A549 (cell line): ENCODE measurements around the gene TRIM2. TPM values are rescaled to one million over a fixed set of nuclear protein-coding genes. Genes with fewer than 3 reads are reported as not detected.

Source experiments
- ATAC-seq, 2 experiments: fragments of 200-7000 bp in 1 of 2; fragments of >200 bp in 1 of 2; cut with Nextera tagmentation in 1 of 2; cut with Tn5 transposase in 1 of 2; 3 replicates each; pipeline versions ENCODE4 v1.8.0 to v1.9.1; 2018 to 2020; ENCODE audit warnings: mild to moderate bottlenecking in 1 of 2, moderate library complexity in 1 of 2
- CTCF ChIA-PET: fragments of 300-600 bp; sonication (Branson Sonifier 250); formaldehyde crosslinking; extraction: SDS; loops from one replicate; lab custom pipeline; 2021; ENCODE audit warnings: antibody characterized with exemption, inconsistent platforms; lab: Yijun Ruan, JAX
- POLR2A ChIA-PET: fragments of 350-600 bp; formaldehyde crosslinking; extraction: SDS; loops from one replicate; lab custom pipeline; 2021; ENCODE audit warnings: antibody characterized with exemption, inconsistent platforms; lab: Yijun Ruan, JAX
- DNase-seq, 2 experiments: peaks; one replicate each; pipeline versions ENCODE4 v3.0.0 to v3.0.0-alpha.2; 2011 to 2016; ENCODE audit warnings: low read depth in 1 of 2, low spot score in 1 of 2
- FAIRE-seq: peaks from 2 replicates; lab custom pipeline; 2011; peaks lifted over from hg19 to GRCh38; lab: Jason Lieb, UNC
- H3K27ac ChIP-seq, 2 experiments: fragments of >200 bp; sonication (Bioruptor Twin); formaldehyde crosslinking; 3 replicates each; pipeline ENCODE4 v1.5.1; 2016 to 2017
- H3K4me1 ChIP-seq: fragments of >200 bp; sonication (Bioruptor Twin); formaldehyde crosslinking; 3 replicates; pipeline ENCODE4 v1.6.1; 2016
- H3K4me2 ChIP-seq: fragments of >200 bp; sonication (Bioruptor Twin); formaldehyde crosslinking; 3 replicates; pipeline ENCODE4 v1.6.1; 2016
- H3K4me3 ChIP-seq: fragments of >200 bp; sonication (Bioruptor Twin); formaldehyde crosslinking; 3 replicates; pipeline ENCODE4 v1.5.1; 2016
- H3K9me3 ChIP-seq: fragments of >200 bp; sonication (Bioruptor Twin); formaldehyde crosslinking; 3 replicates; pipeline ENCODE4 v1.6.1; 2016
- BCL3 ChIP-seq: fragments of >200 bp; sonication (Bioruptor Twin); formaldehyde crosslinking; IDR thresholded peaks from 3 replicates; pipeline ENCODE4 v1.6.1; 2016
- BHLHE40 ChIP-seq: IDR thresholded peaks from 2 replicates; pipeline ENCODE4 v1.6.1; 2012; ENCODE audit warnings: low read depth, low read length, inconsistent platforms
- CBX2 ChIP-seq: fragments of 200-600 bp; sonication (generic); IDR thresholded peaks from 2 replicates; pipeline ENCODE4 v1.6.1; 2016; ENCODE audit warnings: low read depth, mild to moderate bottlenecking, borderline replicate concordance
- CEBPB ChIP-seq, 2 experiments: fragments of >200 bp in 1 of 2; sonication (Bioruptor Twin) in 1 of 2; formaldehyde crosslinking in 1 of 2; IDR thresholded peaks; 2 replicates each; pipeline ENCODE4 v1.6.1; 2012 to 2016
- CHD4 ChIP-seq: fragments of 200-600 bp; sonication (generic); IDR thresholded peaks from 2 replicates; pipeline ENCODE4 v1.6.1; 2016; ENCODE audit warnings: antibody characterized with exemption, mild to moderate bottlenecking, borderline replicate concordance
- CTCF ChIP-seq: fragments of >200 bp; sonication (Bioruptor Twin); formaldehyde crosslinking; IDR thresholded peaks from 3 replicates; pipeline ENCODE4 v1.5.1; 2016
- EHMT2 ChIP-seq: fragments of 200-600 bp; sonication (generic); IDR thresholded peaks from 2 replicates; pipeline ENCODE4 v1.6.1; 2016; ENCODE audit warnings: antibody characterized with exemption, low read depth, mild to moderate bottlenecking, moderate library complexity
- FOSL2 ChIP-seq, 2 experiments: fragments of 450-650 bp in 1 of 2; fragments of >200 bp in 1 of 2; sonication (Bioruptor Twin) in 1 of 2; formaldehyde crosslinking; IDR thresholded peaks; 2 replicates each; pipeline versions ENCODE4 v1.5.0 to v1.6.1; 2016 to 2020; ENCODE audit warnings: mild to moderate bottlenecking in 1 of 2, moderate library complexity in 1 of 2
- FOXS1 ChIP-seq: fragments of 250-450 bp; sonication (Bioruptor Pico); IDR thresholded peaks from 2 replicates; pipeline ENCODE4 v1.5.0; 2020; ENCODE audit warnings: mild to moderate bottlenecking, moderate library complexity
- HOXB13 ChIP-seq: fragments of 250-450 bp; sonication (Bioruptor Pico); IDR thresholded peaks from 2 replicates; pipeline ENCODE4 v1.5.0; 2020; ENCODE audit warnings: low read depth, mild to moderate bottlenecking, moderate library complexity
- JUNB ChIP-seq: fragments of >200 bp; sonication (Bioruptor Twin); formaldehyde crosslinking; IDR thresholded peaks from 2 replicates; pipeline ENCODE4 v1.6.1; 2016
- KDM1A ChIP-seq: fragments of 200-600 bp; sonication (generic); IDR thresholded peaks from 2 replicates; pipeline ENCODE4 v1.6.1; 2016; ENCODE audit warnings: low read depth, mild to moderate bottlenecking
- KDM5A ChIP-seq: fragments of 200-600 bp; sonication (generic); IDR thresholded peaks from 2 replicates; pipeline ENCODE4 v1.6.1; 2016; ENCODE audit warnings: antibody characterized with exemption, mild to moderate bottlenecking
- MAZ ChIP-seq: fragments of 150-350 bp; IDR thresholded peaks from 2 replicates; pipeline ENCODE4 v1.6.1; 2014; ENCODE audit warnings: antibody characterized with exemption, low read depth, low read length, borderline replicate concordance
- NPAS2 ChIP-seq: fragments of 250-450 bp; sonication (Bioruptor Pico); IDR thresholded peaks from 2 replicates; pipeline ENCODE4 v1.8.0; 2022; ENCODE audit warnings: mild to moderate bottlenecking, moderate library complexity, borderline replicate concordance
- PHF8 ChIP-seq: fragments of 200-600 bp; sonication (generic); IDR thresholded peaks from 2 replicates; pipeline ENCODE4 v1.6.1; 2016; ENCODE audit warnings: low read depth, mild to moderate bottlenecking, antibody characterized with exemption, moderate library complexity, borderline replicate concordance
- RARB ChIP-seq: fragments of 250-450 bp; sonication (Bioruptor Pico); IDR thresholded peaks from 2 replicates; pipeline ENCODE4 v1.8.0; 2021; ENCODE audit warnings: mild to moderate bottlenecking, moderate library complexity
- RCOR1 ChIP-seq: fragments of 150-350 bp; IDR thresholded peaks from 2 replicates; pipeline ENCODE4 v1.6.1; 2014; ENCODE audit warnings: antibody characterized with exemption, low read length, low read depth
- RFX5 ChIP-seq: fragments of 450-650 bp; IDR thresholded peaks from 2 replicates; pipeline ENCODE4 v1.7.1; 2014; ENCODE audit warnings: antibody characterized with exemption, mild to moderate bottlenecking, moderate library complexity
- RNF2 ChIP-seq: fragments of 200-600 bp; sonication (generic); IDR thresholded peaks from 2 replicates; pipeline ENCODE4 v1.6.1; 2016; ENCODE audit warnings: low read depth, mild to moderate bottlenecking, antibody characterized with exemption, moderate library complexity, borderline replicate concordance
- ZC3H11A ChIP-seq: fragments of 450-650 bp; IDR thresholded peaks from 2 replicates; pipeline ENCODE4 v1.6.1; 2014; ENCODE audit warnings: antibody characterized with exemption, mild to moderate bottlenecking
- ZFP36 ChIP-seq: fragments of 450-650 bp; IDR thresholded peaks from 2 replicates; pipeline ENCODE4 v1.6.1; 2014; ENCODE audit warnings: borderline replicate concordance; ENCODE audit not compliant: partially characterized antibody
- ZNF302 ChIP-seq: fragments of 250-450 bp; sonication (Bioruptor Pico); IDR thresholded peaks from 2 replicates; pipeline ENCODE4 v1.9.0; 2021; ENCODE audit warnings: inconsistent platforms, mild to moderate bottlenecking, moderate library complexity
- WGBS: methylation state at CpG from one replicate; pipeline ENCODE4 v1.1.6; 2017; ENCODE audit errors: missing lambda C conversion rate; 5-methylcytosine and 5-hydroxymethylcytosine counted together
- polyA plus RNA-seq, 4 experiments: library from polyadenylated mRNA; depleted of rRNA in 3 of 4; stranded (reverse); fragments of >200 nt; fragmentation: RNase III in 1 of 4; extraction: RNeasy Plus Mini Kit Qiagen cat#74134 plus additional on column Dnase treatment in 1 of 4; gene quantifications; 2 replicates in 3 of 4; 3 replicates in 1 of 4; pipeline ENCODE4 v1.2.3, GENCODE V29; 2011 to 2017
- TF ChIP-seq, protein P1 (sequence below): fragments of 200-600 bp; sonication (generic); IDR thresholded peaks from 2 replicates; pipeline ENCODE4 v1.6.1; 2016; ENCODE audit warnings: antibody characterized with exemption, mild to moderate bottlenecking, moderate library complexity
- TF ChIP-seq, protein P2 (sequence below): IDR thresholded peaks from 2 replicates; pipeline ENCODE4 v1.6.1; 2012; ENCODE audit warnings: low read depth, borderline replicate concordance

TRIM2 gene
- polyA plus RNA-seq, 2 of the 4 experiments (the other 2 are of a cell fraction) = 0.92 to 1.4 TPM

DNA sequence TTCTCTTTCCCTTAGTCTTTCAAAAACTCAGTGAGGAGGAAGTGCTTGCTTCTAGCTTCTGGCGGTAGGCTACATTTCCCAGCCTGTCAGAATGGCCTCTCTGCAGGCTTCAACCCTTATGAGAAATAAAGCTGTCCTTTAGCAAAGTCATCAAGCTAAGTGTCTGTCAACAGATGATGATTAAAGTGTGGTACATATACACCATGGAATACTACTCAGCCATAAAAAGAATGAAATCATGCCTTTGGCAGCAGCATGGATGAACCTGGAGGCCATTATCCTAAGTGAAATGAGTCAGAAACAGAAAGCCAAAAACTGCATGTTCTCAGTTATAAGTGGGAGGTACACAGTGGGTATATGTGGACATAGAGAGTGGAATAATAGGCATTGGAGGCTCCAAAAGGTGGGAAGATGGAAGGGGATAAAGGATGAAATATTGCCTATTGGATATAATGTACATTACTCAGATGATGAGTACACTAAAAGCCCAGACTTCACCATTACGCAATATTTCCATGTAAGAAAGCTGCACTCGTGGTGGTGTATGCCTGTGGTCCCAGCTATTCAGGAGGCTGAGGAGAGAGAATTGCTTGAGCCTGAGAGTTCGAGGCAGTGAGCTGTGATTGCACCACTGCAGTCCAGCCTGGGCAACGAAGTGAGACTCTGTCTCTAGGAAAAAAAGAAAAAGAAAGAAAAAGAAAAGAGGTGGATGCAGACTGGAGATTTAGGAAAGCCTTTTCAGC, 7.9 kb downstream of the TRIM2 start:
- H3K9me3 ChIP-seq = no peaks in the 10 kb centered on the region
- no peak for TF ChIP-seq MAZ
- TF ChIP-seq CEBPB (IDR thresholded peaks at IDR 0.05) = peak; percentile 49 to 54; a peak in 2 of 4 replicates
- H3K4me2 ChIP-seq = no peak overlapping the region
- ATAC-seq (no peak), FAIRE-seq (no peak), DNase-seq (no peak)
- WGBS = 55% methylated on average over 5 of the region's 5 CpGs
- CTCF ChIA-PET = no interaction called here
- POLR2A ChIA-PET = no interaction called here
- no peak overlapping the region for H3K4me3 ChIP-seq
- H3K27ac ChIP-seq = no peak overlapping the region
- no peaks in the 10 kb centered on the region for H3K4me1 ChIP-seq

GRCh38 chr4:153212736-153213135, 8.5 kb downstream of the TRIM2 start:
- no peaks in the 10 kb centered on the region for H3K4me1 ChIP-seq
- no peak overlapping the region for H3K4me3 ChIP-seq
- DNase-seq (no peak), FAIRE-seq (no peak), ATAC-seq (no peak; a peak in 1 of 6 replicates)
- no peak overlapping the region for H3K27ac ChIP-seq
- TF ChIP-seq CBX2 = no peak
- no peak for TF ChIP-seq RFX5
- no peak for TF ChIP-seq RCOR1
- no peak for TF ChIP-seq RARB (CRISPR knock-in tag)
- TF ChIP-seq, protein P1, sequence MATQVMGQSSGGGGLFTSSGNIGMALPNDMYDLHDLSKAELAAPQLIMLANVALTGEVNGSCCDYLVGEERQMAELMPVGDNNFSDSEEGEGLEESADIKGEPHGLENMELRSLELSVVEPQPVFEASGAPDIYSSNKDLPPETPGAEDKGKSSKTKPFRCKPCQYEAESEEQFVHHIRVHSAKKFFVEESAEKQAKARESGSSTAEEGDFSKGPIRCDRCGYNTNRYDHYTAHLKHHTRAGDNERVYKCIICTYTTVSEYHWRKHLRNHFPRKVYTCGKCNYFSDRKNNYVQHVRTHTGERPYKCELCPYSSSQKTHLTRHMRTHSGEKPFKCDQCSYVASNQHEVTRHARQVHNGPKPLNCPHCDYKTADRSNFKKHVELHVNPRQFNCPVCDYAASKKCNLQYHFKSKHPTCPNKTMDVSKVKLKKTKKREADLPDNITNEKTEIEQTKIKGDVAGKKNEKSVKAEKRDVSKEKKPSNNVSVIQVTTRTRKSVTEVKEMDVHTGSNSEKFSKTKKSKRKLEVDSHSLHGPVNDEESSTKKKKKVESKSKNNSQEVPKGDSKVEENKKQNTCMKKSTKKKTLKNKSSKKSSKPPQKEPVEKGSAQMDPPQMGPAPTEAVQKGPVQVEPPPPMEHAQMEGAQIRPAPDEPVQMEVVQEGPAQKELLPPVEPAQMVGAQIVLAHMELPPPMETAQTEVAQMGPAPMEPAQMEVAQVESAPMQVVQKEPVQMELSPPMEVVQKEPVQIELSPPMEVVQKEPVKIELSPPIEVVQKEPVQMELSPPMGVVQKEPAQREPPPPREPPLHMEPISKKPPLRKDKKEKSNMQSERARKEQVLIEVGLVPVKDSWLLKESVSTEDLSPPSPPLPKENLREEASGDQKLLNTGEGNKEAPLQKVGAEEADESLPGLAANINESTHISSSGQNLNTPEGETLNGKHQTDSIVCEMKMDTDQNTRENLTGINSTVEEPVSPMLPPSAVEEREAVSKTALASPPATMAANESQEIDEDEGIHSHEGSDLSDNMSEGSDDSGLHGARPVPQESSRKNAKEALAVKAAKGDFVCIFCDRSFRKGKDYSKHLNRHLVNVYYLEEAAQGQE = no peak
- TF ChIP-seq KDM1A = no peak
- TF ChIP-seq BCL3 = no peak
- TF ChIP-seq, protein P2, sequence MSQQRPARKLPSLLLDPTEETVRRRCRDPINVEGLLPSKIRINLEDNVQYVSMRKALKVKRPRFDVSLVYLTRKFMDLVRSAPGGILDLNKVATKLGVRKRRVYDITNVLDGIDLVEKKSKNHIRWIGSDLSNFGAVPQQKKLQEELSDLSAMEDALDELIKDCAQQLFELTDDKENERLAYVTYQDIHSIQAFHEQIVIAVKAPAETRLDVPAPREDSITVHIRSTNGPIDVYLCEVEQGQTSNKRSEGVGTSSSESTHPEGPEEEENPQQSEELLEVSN = no peak
- no peak for TF ChIP-seq ZNF302
- TF ChIP-seq JUNB = no peak
- no peak for TF ChIP-seq PHF8
- TF ChIP-seq ZFP36 = no peak
- no peak for TF ChIP-seq RNF2
- TF ChIP-seq KDM5A = no peak
- no peak for TF ChIP-seq BHLHE40
- TF ChIP-seq EHMT2 = no peak
- TF ChIP-seq FOXS1 (CRISPR knock-in tag) = no peak
- POLR2A ChIA-PET = no interaction called here
- WGBS = 70% methylated on average over 1 of the region's 1 CpG
- H3K4me2 ChIP-seq = no peak overlapping the region
- no peaks in the 10 kb centered on the region for H3K9me3 ChIP-seq
- CTCF ChIA-PET = no interaction called here

DNA sequence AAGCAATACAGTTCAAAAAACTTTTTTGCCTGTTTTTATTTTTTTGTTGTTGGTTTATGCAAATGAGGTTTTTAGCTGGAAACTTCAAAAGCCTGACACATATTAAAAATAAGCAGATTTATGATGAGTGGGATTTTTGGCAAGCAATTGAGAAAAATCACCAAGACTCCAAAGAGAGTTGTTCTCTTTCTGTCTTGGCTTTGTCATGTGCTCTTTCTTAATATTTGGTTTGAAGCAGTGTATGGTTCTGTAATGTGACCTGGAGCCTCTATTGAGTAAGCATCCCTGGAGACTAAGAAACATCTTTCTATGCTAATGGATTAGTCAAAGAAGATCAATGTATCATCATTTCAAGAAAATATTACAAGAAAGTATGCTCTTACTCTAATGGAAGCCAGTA, 11.7 kb downstream of the TRIM2 start:
- no peaks in the 10 kb centered on the region for H3K9me3 ChIP-seq
- H3K27ac ChIP-seq = no peak overlapping the region
- DNase-seq = no peak
- no peak for ATAC-seq
- no peak overlapping the region for H3K4me3 ChIP-seq
- no peak for FAIRE-seq
- no peak overlapping the region for H3K4me2 ChIP-seq
- ChIA-PET POLR2A (no interaction called here), CTCF (no interaction called here)
- H3K4me1 ChIP-seq = no peaks in the 10 kb centered on the region
- TF ChIP-seq NPAS2 (CRISPR knock-in tag) (no peak), CHD4 (no peak), ZFP36 (no peak), ZC3H11A (no peak), CTCF (no peak), HOXB13 (CRISPR knock-in tag) (no peak), ZNF302 (no peak), RCOR1 (no peak), FOSL2 (IDR thresholded peaks at IDR 0.05) (no peak), FOSL2 (CRISPR knock-in tag; IDR thresholded peaks at IDR 0.05) (no peak)
